Bronchial epithelial cell (primary cell): ENCODE measurements around the gene EFNA1. TPM values are rescaled to one million over a fixed set of nuclear protein-coding genes. Genes with fewer than 3 reads are reported as not detected.
A peak's percentile ranks its signal among the peaks of the same experiment; 100 is the strongest.

ENCODE experiments used
- DNase-seq: peaks from one replicate; pipeline ENCODE4 v3.0.0-alpha.2; 2010; ENCODE audit warnings: low read depth
- FAIRE-seq: peaks from 2 replicates; lab custom pipeline; 2011; peaks lifted over from hg19 to GRCh38; lab: Jason Lieb, UNC
- H3K27me3 ChIP-seq: 2 replicates; pipeline ENCODE4 v1.5.1; 2011; ENCODE audit warnings: low read length; ENCODE audit not compliant: control insufficient read depth, insufficient read depth
- H3K36me3 ChIP-seq: 2 replicates; pipeline ENCODE4 v1.5.1; 2011; ENCODE audit warnings: low read length; ENCODE audit not compliant: control insufficient read depth, insufficient read depth
- H3K4me3 ChIP-seq: 2 replicates; pipeline ENCODE4 v1.5.1; 2011; ENCODE audit warnings: mild to moderate bottlenecking, low read depth, low read length, control low read depth
- total RNA-seq: library from RNA; depleted of rRNA; stranded (reverse); fragments of >200 nt; gene quantifications from 2 replicates; pipeline ENCODE4 v1.2.1, GENCODE V29; 2014
- TF ChIP-seq, protein P1 (sequence below): IDR thresholded peaks from 2 replicates; pipeline ENCODE4 v1.5.1; 2011; ENCODE audit warnings: mild to moderate bottlenecking, moderate library complexity, low read length, control low read depth, inconsistent platforms; ENCODE audit not compliant: insufficient read depth, severe bottlenecking

The EFNA1 gene
- total RNA-seq, 1 donor from 2014 or later, result 31.9 TPM

DNA sequence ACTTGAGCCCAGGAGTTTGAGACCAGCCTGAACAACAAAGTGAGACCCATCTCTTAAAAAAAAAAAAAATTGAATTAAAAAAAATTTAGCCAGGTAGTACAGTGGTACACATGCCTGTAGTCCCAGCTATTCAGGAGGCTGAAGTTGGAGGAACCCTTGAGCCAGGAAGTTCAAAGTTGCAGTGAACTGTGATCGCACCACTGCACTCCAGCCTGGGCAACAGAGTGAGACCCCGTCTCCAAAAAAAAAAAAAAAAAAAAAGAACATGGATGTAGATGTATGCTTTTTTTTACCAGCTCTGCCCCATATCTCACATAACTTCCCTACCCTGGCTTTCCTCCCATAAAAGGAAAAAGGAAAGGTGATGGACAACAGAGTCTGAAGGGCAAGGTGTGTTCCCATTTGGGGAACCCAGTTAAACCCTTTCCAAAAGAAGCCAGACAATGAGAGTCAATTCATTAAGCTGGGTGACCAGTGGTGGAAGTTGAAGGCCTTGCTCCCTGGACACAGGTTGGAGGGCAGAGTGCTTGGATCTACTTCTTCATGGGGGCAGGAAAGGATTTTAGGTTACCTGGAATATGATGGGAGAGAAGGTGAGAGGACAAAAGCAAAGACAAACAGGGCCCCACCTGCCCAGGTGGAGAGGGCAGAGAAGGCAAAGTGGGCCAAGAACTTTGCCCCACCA lies 42.6 kb downstream of the EFNA1 start:
- FAIRE-seq (no peak), DNase-seq (no peak)
- peaks cover 3% of the 10 kb centered on the region for H3K36me3 ChIP-seq
- no peaks in the 10 kb centered on the region for H3K27me3 ChIP-seq
- TF ChIP-seq, protein P1, sequence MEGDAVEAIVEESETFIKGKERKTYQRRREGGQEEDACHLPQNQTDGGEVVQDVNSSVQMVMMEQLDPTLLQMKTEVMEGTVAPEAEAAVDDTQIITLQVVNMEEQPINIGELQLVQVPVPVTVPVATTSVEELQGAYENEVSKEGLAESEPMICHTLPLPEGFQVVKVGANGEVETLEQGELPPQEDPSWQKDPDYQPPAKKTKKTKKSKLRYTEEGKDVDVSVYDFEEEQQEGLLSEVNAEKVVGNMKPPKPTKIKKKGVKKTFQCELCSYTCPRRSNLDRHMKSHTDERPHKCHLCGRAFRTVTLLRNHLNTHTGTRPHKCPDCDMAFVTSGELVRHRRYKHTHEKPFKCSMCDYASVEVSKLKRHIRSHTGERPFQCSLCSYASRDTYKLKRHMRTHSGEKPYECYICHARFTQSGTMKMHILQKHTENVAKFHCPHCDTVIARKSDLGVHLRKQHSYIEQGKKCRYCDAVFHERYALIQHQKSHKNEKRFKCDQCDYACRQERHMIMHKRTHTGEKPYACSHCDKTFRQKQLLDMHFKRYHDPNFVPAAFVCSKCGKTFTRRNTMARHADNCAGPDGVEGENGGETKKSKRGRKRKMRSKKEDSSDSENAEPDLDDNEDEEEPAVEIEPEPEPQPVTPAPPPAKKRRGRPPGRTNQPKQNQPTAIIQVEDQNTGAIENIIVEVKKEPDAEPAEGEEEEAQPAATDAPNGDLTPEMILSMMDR, result no peak
- H3K4me3 ChIP-seq, result no peak overlapping the region

DNA sequence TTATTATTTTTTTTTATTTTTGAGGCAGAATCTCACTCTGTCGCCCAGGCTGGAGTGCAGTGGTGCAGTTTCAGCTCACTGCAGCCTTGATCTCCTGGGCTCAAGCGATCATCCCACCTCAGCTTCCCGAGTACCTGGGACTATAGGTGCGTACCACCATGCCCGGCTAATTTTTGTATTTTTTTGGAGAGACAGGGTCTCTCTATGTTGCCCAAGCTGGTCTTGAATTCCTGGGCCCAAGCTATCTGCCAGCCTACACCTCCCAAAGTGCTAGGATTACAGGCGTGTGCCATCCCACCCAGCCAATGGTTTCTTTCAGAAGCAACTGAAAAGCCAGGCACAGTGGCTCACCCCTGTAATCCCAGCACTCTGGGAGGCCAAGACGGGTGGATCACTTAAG lies 43.1 kb downstream of the EFNA1 start:
- Histone ChIP-seq H3K36me3 (peaks cover 3% of the 10 kb centered on the region), H3K27me3 (no peaks in the 10 kb centered on the region), H3K4me3 (no peak overlapping the region)
- TF ChIP-seq, protein P1, result no peak
- DNase-seq (no peak), FAIRE-seq (no peak)

DNA sequence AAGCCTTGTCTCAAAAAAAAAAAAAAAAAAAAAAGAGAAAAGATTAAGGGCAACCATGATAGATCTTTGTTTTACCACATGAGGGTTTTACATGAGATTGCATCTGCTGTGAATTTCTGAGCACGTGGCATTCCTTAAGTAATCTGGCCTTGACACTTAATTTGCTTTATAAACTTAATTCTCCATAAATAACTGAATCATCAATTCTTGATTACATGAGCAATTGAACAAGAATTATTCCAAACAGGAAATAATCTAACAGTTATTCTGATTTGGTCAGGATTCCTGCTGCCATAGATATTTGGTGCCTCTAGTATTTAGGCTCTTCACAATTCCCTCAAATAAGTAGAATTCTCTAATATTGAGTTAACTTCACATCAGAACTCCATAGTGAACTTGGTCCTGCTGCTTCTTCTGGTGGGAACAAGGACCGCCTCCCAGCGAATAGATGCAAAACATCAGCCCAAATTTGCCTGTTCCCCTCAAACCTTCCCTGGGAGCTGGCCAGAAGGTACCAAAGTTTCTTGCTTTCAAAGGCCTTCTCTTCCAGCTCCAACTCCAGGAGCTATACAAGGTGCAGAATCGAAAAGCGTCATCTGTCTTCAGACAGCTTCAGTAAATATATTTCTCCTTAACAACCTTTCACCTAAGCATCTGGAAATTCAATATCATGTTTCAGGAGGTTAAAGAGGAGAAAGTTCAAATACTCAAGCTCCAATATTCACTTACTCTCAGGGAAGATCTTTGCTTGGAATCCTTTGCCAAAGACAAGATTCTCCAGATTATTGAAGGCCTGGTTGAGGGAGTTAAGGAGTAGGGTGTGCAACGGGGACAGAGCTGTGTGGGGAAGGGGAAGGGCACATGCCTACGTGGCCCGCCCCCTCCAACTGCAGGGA lies 44.4 kb downstream of the EFNA1 start:
- FAIRE-seq (no peak), DNase-seq (no peak)
- H3K36me3 ChIP-seq, result peaks cover 3% of the 10 kb centered on the region
- TF ChIP-seq, protein P1, result no peak
- H3K4me3 ChIP-seq, result peak overlapping the region; percentile 76
- H3K27me3 ChIP-seq, result no peaks in the 10 kb centered on the region

DNA sequence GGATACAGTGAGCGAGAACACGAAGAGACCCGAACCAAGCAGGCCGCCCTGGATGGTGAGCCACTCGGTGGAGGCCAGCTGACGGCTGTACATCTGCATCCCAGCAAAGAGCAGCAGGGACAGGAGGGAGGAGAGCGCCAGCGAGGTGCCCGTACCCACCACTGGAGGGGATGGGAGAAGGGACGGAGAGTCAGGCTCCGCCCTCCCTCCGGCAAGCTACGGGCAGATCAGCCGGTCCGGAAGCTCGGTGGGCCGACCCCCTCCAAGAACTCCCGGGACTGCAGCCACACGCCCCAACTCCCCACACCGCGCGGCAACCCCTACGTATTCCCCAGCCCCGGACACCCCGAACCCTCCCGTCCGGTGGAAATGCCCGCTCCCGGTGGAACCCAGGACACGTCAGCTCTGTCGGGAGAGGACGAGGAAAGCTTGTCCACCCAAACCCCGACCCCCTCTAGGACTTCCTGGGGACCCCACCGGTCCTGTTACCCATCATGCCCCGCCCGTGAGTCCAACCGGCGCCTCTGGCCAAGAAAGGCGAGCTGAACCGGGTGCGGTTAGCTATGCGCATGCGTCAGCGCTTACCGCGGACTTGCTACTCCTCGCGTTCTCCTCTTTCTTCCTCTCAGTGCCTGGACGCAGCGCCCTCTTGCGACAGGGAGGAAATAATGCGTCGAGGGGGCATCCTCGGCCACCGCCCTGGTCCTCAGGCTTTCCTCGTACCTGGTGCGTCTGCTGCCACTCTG lies 45.2 kb downstream of the EFNA1 start, which contains the start of gene KRTCAP2:
KRTCAP2 (minus strand) TSS at position 573 of the 746 bp plus-strand sequence; CDS start at position 493, 80 bp downstream.
- DNase-seq (peak; percentile 89), FAIRE-seq (no peak)
- Histone ChIP-seq H3K27me3 (no peaks in the 10 kb centered on the region), H3K36me3 (peaks cover 3% of the 10 kb centered on the region), H3K4me3 (peak within 1 kb of the TSS; percentile 76)
- TF ChIP-seq, protein P1, result peak; percentile 96

DNA sequence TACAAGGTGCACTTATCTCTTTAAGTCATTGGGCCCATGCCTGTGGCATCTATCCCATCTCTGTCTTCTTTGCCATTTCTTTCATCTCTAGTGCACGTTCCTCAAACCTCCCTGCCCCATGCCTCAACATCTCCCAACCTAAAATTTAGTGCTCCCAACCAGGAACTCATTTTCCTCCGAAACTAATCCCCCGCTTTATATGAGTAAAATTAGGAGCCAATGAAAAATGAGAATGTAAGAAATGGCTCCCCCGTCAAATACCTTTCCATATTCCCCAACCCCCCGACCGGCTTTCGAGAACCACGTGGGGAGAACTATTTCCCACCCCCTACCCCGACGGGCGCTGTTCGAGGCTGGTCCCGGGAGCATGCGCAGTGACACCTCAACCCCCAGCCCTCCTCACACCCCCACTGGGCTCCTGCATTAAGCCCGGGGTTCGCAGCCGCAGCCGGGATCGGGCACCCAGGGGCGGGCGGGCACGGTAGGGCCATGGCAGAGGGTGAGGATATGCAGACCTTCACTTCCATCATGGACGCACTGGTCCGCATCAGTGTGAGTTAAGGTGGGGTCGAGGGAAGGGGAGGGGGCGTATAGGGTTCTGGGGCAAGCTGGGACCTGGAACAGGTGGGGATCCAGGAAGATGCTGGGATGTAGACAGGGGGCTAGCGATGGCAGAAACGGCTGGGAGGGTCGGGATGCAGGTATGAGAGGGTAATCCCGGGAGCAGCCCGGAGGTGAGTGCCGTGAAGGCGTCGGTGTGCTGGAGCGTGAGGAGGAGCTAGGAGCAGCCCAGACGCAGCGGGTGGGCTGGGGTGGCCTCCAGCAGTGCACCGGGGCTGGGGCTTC lies 46.0 kb downstream of the EFNA1 start, which contains the start of gene TRIM46:
TRIM46 (plus strand) TSS at position 372 of the 846 bp plus-strand sequence; CDS start at position 490, 118 bp downstream.
- FAIRE-seq (no peak), DNase-seq (peak; percentile 21)
- peak within 1 kb of the TSS; percentile 76 for H3K4me3 ChIP-seq
- no peaks in the 10 kb centered on the region for H3K27me3 ChIP-seq
- peaks cover 3% of the 10 kb centered on the region for H3K36me3 ChIP-seq
- TF ChIP-seq, protein P1, result no peak
